ENCODE data around the gene PARL. TPM values are rescaled to one million over a fixed set of nuclear protein-coding genes. Genes with fewer than 3 reads are reported as not detected.
A peak's percentile ranks its signal among the peaks of the same experiment; 100 is the strongest.

The PARL gene
- total and polyA plus RNA-seq, 2 of the 13 experiments (the other 11 are each of a cell fraction or from before 2014, with no cell fraction given), result 46.3 to 58.6 TPM

DNA sequence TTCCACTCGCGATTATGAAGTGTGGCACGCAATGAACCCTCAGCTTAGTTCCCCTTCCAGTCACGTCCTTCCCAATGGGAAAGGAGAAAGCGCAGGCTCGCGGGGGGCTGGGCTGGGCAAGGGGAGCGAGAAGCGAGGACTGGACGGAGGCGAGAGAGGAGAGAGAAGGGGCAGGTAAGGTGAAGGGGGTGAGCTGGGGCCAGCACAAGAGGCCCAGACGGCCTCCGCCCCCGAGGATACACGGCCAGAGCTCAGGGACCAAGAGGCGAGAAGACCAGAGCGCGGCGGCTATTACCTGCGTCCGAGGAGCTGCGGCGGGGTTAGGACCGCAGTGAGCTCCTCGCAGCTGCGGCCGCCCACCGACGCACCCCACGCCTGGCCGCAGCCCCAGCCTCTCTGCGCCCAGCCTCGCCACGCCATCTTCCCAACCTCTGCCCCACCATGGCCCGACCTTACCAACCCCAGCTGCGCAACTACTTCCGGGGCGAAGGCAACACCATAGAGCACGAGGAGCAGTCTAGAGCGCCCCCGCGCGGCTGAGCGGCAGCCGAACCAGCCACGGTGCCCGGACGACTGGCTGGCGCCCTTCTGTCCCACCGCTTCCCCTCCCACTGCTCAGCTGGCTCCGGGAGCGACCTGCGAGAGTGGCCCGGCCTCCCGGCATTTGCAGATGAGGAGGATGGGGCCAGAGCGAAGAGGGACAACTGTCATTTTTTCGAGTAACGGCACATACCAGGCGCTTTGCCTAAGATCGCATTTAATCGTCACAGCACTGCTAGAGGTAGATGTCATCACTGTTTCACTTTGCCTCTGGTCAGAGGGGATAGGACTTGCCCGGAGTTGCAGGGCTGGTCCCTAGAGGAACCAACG lies at the start of gene PARL (continued):
- TF ChIP-seq, protein P1, sequence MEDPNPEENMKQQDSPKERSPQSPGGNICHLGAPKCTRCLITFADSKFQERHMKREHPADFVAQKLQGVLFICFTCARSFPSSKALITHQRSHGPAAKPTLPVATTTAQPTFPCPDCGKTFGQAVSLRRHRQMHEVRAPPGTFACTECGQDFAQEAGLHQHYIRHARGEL (CRISPR knock-in tag; IDR thresholded peaks at IDR 0.05), result 0 out of 2 replicates have a peak, but pooled peaks have one; percentile 29
- TF ChIP-seq, protein P2, sequence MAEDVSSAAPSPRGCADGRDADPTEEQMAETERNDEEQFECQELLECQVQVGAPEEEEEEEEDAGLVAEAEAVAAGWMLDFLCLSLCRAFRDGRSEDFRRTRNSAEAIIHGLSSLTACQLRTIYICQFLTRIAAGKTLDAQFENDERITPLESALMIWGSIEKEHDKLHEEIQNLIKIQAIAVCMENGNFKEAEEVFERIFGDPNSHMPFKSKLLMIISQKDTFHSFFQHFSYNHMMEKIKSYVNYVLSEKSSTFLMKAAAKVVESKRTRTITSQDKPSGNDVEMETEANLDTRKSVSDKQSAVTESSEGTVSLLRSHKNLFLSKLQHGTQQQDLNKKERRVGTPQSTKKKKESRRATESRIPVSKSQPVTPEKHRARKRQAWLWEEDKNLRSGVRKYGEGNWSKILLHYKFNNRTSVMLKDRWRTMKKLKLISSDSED (CRISPR knock-in tag; IDR thresholded peaks at IDR 0.05), result peak; percentile 78; the same call in 1 of the 2 replicates
- TF ChIP-seq, protein P3, sequence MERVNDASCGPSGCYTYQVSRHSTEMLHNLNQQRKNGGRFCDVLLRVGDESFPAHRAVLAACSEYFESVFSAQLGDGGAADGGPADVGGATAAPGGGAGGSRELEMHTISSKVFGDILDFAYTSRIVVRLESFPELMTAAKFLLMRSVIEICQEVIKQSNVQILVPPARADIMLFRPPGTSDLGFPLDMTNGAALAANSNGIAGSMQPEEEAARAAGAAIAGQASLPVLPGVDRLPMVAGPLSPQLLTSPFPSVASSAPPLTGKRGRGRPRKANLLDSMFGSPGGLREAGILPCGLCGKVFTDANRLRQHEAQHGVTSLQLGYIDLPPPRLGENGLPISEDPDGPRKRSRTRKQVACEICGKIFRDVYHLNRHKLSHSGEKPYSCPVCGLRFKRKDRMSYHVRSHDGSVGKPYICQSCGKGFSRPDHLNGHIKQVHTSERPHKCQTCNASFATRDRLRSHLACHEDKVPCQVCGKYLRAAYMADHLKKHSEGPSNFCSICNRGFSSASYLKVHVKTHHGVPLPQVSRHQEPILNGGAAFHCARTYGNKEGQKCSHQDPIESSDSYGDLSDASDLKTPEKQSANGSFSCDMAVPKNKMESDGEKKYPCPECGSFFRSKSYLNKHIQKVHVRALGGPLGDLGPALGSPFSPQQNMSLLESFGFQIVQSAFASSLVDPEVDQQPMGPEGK (CRISPR knock-in tag; IDR thresholded peaks at IDR 0.05), result peak; percentile 89
- TF ChIP-seq ZNF496 (CRISPR knock-in tag; IDR thresholded peaks at IDR 0.05; ENCODE audit: insufficient replicate concordance), result no peak
- TF ChIP-seq NCOA1 (CRISPR knock-in tag; IDR thresholded peaks at IDR 0.05), result peak; percentile 97
- TF ChIP-seq GTF3A (CRISPR knock-in tag; conservative IDR thresholded peaks at IDR 0.05), result no peak
- peak; percentile 68 for TF ChIP-seq SIN3B (IDR thresholded peaks at IDR 0.05; ENCODE audit: low read length)
- no peak; the same call in 1 of the 2 replicates for TF ChIP-seq ZNF782 (CRISPR knock-in tag; IDR thresholded peaks at IDR 0.05; ENCODE audit: borderline replicate concordance)
- TF ChIP-seq, protein P4, sequence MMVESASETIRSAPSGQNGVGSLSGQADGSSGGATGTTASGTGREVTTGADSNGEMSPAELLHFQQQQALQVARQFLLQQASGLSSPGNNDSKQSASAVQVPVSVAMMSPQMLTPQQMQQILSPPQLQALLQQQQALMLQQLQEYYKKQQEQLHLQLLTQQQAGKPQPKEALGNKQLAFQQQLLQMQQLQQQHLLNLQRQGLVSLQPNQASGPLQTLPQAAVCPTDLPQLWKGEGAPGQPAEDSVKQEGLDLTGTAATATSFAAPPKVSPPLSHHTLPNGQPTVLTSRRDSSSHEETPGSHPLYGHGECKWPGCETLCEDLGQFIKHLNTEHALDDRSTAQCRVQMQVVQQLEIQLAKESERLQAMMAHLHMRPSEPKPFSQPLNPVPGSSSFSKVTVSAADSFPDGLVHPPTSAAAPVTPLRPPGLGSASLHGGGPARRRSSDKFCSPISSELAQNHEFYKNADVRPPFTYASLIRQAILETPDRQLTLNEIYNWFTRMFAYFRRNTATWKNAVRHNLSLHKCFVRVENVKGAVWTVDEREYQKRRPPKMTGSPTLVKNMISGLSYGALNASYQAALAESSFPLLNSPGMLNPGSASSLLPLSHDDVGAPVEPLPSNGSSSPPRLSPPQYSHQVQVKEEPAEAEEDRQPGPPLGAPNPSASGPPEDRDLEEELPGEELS (CRISPR knock-in tag; IDR thresholded peaks at IDR 0.05), result peak; percentile 71; the same call in 1 of the 2 replicates
- TF ChIP-seq, protein P5, sequence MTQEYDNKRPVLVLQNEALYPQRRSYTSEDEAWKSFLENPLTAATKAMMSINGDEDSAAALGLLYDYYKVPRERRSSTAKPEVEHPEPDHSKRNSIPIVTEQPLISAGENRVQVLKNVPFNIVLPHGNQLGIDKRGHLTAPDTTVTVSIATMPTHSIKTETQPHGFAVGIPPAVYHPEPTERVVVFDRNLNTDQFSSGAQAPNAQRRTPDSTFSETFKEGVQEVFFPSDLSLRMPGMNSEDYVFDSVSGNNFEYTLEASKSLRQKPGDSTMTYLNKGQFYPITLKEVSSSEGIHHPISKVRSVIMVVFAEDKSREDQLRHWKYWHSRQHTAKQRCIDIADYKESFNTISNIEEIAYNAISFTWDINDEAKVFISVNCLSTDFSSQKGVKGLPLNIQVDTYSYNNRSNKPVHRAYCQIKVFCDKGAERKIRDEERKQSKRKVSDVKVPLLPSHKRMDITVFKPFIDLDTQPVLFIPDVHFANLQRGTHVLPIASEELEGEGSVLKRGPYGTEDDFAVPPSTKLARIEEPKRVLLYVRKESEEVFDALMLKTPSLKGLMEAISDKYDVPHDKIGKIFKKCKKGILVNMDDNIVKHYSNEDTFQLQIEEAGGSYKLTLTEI (CRISPR knock-in tag; conservative IDR thresholded peaks at IDR 0.05), result no peak
- TF ChIP-seq ZFP36L2 (CRISPR knock-in tag; IDR thresholded peaks at IDR 0.05), result no peak
- TF ChIP-seq, protein P6, sequence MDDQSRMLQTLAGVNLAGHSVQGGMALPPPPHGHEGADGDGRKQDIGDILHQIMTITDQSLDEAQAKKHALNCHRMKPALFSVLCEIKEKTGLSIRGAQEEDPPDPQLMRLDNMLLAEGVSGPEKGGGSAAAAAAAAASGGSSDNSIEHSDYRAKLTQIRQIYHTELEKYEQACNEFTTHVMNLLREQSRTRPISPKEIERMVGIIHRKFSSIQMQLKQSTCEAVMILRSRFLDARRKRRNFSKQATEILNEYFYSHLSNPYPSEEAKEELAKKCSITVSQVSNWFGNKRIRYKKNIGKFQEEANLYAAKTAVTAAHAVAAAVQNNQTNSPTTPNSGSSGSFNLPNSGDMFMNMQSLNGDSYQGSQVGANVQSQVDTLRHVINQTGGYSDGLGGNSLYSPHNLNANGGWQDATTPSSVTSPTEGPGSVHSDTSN (CRISPR knock-in tag; IDR thresholded peaks at IDR 0.05; ENCODE audit: borderline replicate concordance), result no peak

All from HepG2 (cell line).